Type B pancreatic cell (in vitro differentiated cells): ENCODE results near the gene TMEM30B. TPM values are rescaled to one million over a fixed set of nuclear protein-coding genes. Genes with fewer than 3 reads are reported as not detected.

Experiments
- DNase-seq: peaks from one replicate; pipeline ENCODE4 v3.0.0; 2021; ENCODE audit warnings: mixed read lengths; ENCODE audit not compliant: unreplicated experiment; ENCODE audit errors: extremely low spot score
- H3K27ac Mint-ChIP-seq: 2 replicates; pipeline ENCODE4 v1.8.0; 2021; ENCODE audit warnings: mild to moderate bottlenecking, mixed read lengths
- H3K27me3 Mint-ChIP-seq: 2 replicates; pipeline ENCODE4 v1.8.0; 2021; ENCODE audit warnings: mixed read lengths
- H3K36me3 Mint-ChIP-seq: 2 replicates; pipeline ENCODE4 v1.8.0; 2021; ENCODE audit warnings: mixed read lengths
- H3K4me1 Mint-ChIP-seq: one replicate; pipeline ENCODE4 v1.8.0; 2021; ENCODE audit warnings: mixed read lengths; ENCODE audit not compliant: unreplicated experiment
- H3K4me3 Mint-ChIP-seq: 2 replicates; pipeline ENCODE4 v1.8.0; 2021; ENCODE audit warnings: mild to moderate bottlenecking, mixed read lengths
- H3K9me3 Mint-ChIP-seq: 2 replicates; pipeline ENCODE4 v1.8.0; 2021; ENCODE audit warnings: mixed read lengths
- total RNA-seq: library from RNA; stranded (reverse); gene quantifications from 2 replicates; pipeline ENCODE4 v1.2.1, GENCODE V29; 2021; ENCODE audit warnings: low replicate concordance
- TF ChIP-seq, protein P1 (sequence below): fragments of 200-600 bp; sonication (generic); conservative IDR thresholded peaks from 2 replicates; pipeline ENCODE4 v1.5.0; 2021; ENCODE audit warnings: antibody characterized with exemption, mild to moderate bottlenecking

The TMEM30B gene
- total RNA-seq, 1 donor from 2014 or later, result 12.2 TPM

DNA sequence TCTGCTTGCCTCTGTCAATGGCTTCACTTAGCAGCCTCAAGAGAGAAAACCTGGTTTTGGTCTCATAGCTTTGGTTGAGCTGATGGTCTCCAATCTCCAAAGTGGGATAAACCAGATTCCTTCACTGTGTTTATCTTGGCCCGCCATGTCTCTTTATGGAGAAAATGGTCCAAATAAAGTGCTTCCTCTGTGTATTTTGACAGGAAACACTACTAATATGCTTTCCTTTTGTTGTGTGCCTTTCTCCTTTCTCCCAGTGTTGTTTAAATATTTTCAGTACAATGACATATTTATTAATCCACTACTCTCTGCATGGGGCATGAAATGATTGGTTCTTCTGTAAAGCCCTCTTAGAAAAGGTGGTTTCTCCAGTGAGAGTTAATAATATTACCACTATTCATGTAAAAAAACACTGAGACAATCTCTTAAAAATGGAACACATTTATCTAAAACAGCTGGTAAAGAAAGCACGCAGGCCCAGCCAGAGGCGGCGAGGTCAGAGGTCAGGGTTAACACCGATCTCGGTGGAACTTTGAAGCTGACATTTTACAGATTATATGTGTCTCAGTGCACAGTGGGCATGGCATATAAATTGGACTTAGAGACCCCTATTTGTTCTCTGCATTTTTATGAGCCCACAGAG, 24.2 kb downstream of the TMEM30B start:
- Mint-ChIP-seq H3K27me3 (peaks cover 12% of the 10 kb centered on the region), H3K9me3 (no peaks in the 10 kb centered on the region), H3K4me1 (peaks cover 65% of the 10 kb centered on the region), H3K27ac (no peak overlapping the region), H3K4me3 (peak overlapping the region; percentile 46), H3K36me3 (no peaks in the 10 kb centered on the region)
- DNase-seq, result no peak
- TF ChIP-seq, protein P1, sequence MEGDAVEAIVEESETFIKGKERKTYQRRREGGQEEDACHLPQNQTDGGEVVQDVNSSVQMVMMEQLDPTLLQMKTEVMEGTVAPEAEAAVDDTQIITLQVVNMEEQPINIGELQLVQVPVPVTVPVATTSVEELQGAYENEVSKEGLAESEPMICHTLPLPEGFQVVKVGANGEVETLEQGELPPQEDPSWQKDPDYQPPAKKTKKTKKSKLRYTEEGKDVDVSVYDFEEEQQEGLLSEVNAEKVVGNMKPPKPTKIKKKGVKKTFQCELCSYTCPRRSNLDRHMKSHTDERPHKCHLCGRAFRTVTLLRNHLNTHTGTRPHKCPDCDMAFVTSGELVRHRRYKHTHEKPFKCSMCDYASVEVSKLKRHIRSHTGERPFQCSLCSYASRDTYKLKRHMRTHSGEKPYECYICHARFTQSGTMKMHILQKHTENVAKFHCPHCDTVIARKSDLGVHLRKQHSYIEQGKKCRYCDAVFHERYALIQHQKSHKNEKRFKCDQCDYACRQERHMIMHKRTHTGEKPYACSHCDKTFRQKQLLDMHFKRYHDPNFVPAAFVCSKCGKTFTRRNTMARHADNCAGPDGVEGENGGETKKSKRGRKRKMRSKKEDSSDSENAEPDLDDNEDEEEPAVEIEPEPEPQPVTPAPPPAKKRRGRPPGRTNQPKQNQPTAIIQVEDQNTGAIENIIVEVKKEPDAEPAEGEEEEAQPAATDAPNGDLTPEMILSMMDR, result no peak

GRCh38 chr14:61255968-61256367, 25.2 kb downstream of the TMEM30B start:
- TF ChIP-seq, protein P1, result no peak
- Mint-ChIP-seq H3K36me3 (no peaks in the 10 kb centered on the region), H3K27me3 (peaks cover 12% of the 10 kb centered on the region), H3K9me3 (no peaks in the 10 kb centered on the region), H3K27ac (no peak overlapping the region), H3K4me3 (no peak overlapping the region), H3K4me1 (peaks cover 57% of the 10 kb centered on the region)
- no peak for DNase-seq

DNA sequence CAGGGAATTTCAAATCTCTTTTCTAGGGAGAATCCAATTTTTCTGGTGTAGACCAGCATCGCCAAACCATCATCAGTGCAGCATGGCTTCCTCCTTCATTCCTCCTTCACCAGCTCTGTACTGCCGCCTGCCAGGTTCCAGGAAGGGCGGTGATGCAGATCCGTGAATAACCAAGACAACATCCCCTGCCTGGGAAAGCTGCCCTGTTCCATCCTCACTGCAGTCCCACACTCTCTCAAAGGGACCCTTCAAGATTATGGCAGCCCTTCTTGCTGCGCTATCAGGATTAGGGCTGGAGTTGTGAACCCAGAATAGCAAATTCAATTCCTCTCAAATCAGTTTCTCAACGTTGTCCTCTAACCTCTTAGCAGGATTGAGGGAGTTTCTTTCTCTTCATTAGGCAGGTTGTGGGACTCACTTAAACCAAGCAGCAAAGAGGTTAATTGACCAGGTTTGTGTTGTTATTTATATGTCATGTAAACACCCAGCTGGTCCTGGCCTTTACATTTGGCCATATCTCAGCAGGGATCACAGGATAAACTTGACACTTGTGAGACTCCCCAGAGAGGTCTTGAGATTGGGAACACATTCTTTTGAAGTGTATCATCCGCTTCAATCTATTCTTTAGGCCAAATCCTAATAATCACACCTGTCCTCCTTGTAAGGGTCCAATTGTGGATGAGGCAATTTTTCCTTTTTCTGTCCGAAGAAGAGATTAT, 26.2 kb downstream of the TMEM30B start:
- no peak for DNase-seq
- no peaks in the 10 kb centered on the region for H3K9me3 Mint-ChIP-seq
- H3K4me1 Mint-ChIP-seq, result peaks cover 53% of the 10 kb centered on the region
- TF ChIP-seq, protein P1, result no peak
- no peak overlapping the region for H3K4me3 Mint-ChIP-seq
- no peaks in the 10 kb centered on the region for H3K36me3 Mint-ChIP-seq
- no peak overlapping the region for H3K27ac Mint-ChIP-seq
- peaks cover 12% of the 10 kb centered on the region for H3K27me3 Mint-ChIP-seq

DNA sequence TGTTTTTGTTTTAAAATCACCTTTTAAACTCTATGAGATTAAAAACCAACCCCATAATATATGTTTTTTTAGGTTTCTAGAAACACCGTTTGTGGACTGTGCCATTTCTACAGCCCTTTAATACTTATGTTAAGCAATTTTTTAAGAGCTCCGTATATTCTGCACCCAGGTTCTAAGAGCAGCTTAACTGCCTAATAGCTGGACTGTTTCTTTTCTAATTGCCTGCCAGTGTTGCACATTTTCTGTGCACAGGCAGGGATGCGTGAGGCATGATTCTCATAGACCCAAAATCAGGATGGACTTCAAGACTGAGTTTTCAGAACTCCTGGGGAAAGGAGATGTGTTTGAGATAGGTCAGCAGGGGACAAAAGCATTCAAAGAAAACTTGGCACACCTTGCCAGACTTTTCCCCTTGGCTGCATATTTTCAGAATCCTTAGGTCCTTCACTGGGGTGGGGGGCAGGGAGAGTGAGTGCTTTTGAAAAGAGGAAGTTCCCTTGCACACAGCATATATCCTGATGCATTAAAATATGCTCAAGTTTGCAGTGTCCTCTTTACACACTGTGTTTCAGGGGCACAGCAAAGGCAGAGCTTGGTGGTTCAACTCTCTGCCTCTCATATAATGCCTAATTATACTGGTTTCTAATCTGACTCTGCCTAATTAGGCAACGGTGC, 27.9 kb downstream of the TMEM30B start:
- TF ChIP-seq, protein P1, result peak; percentile 29
- H3K36me3 Mint-ChIP-seq, result no peaks in the 10 kb centered on the region
- no peak overlapping the region for H3K4me3 Mint-ChIP-seq
- H3K27ac Mint-ChIP-seq, result peak overlapping the region; percentile 16
- H3K4me1 Mint-ChIP-seq, result peaks cover 44% of the 10 kb centered on the region
- peaks cover 12% of the 10 kb centered on the region for H3K27me3 Mint-ChIP-seq
- no peak for DNase-seq
- no peaks in the 10 kb centered on the region for H3K9me3 Mint-ChIP-seq

- H3K36me3 Mint-ChIP-seq, result no peaks in the 10 kb centered on the region
- DNase-seq, result peak; percentile 73
- H3K27ac Mint-ChIP-seq, result peak overlapping the region; percentile 16
- H3K27me3 Mint-ChIP-seq, result peaks cover 12% of the 10 kb centered on the region
- H3K9me3 Mint-ChIP-seq, result no peaks in the 10 kb centered on the region
- no peak overlapping the region for H3K4me3 Mint-ChIP-seq
- peaks cover 39% of the 10 kb centered on the region for H3K4me1 Mint-ChIP-seq
- TF ChIP-seq, protein P1, result peak; percentile 95
These were observed 28.6 kb downstream of the TMEM30B start for GRCh38 chr14:61252369-61253063.
